B cell (primary cell): Measurements from ENCODE around the gene ENOX1.

Experiments
- EZH2 ChIP-seq: IDR thresholded peaks from 2 replicates; pipeline ENCODE4 v1.6.1; 2012; ENCODE audit warnings: borderline replicate concordance, low read depth, mild to moderate bottlenecking, moderate library complexity, low read length; ENCODE audit not compliant: insufficient read depth, poor library complexity, severe bottlenecking
- TF ChIP-seq, protein P1 (sequence below): fragments of 200-600 bp; IDR thresholded peaks from one replicate; pipeline ENCODE4 v1.8.0; 2022; ENCODE audit warnings: antibody characterized with exemption, mild to moderate bottlenecking

GRCh38 chr13:43401361-43401760 is 385.4 kb downstream of the ENOX1 start:
- TF ChIP-seq, protein P1, sequence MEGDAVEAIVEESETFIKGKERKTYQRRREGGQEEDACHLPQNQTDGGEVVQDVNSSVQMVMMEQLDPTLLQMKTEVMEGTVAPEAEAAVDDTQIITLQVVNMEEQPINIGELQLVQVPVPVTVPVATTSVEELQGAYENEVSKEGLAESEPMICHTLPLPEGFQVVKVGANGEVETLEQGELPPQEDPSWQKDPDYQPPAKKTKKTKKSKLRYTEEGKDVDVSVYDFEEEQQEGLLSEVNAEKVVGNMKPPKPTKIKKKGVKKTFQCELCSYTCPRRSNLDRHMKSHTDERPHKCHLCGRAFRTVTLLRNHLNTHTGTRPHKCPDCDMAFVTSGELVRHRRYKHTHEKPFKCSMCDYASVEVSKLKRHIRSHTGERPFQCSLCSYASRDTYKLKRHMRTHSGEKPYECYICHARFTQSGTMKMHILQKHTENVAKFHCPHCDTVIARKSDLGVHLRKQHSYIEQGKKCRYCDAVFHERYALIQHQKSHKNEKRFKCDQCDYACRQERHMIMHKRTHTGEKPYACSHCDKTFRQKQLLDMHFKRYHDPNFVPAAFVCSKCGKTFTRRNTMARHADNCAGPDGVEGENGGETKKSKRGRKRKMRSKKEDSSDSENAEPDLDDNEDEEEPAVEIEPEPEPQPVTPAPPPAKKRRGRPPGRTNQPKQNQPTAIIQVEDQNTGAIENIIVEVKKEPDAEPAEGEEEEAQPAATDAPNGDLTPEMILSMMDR: no peak
- TF ChIP-seq EZH2: no peak
